ENCODE results near the gene CD244.

Gene CD244

DNA sequence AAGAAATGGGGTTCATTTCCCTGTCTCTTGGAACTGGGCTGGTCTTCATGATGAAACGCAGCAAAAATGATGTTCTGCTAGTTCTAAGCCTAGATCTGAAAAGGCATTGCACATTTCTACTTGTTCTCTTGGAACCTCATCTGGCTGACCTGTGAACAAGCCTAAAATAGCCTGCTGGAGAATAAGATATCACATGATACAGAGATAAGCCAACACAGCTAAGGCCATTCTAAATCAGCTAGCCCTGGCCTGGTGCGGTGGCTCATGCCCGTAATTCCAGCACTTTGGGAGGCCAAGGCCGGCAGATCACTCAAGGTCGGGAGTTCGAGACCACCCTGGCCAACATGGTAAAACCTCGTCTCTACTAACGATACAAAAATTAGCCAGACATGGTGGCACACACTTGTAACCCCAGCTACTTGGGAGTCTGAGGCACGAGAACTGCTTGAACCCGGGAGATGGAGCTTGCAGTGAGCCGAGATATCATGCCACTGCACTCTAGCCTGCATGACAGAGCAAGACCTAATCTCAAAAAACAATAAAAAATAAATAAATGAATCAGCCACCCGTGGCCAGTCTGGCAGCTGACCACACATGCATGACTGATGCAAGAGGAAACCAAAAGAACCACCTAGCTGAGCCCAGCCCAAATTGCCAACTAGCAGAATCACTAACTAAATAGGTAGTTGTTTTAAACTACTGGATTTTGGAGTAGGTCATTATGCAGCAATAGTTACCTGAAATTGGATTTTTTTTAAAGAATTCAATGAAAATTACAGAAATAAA is 18.0 kb downstream of the CD244 start:
- DNase-seq = no peak

DNA sequence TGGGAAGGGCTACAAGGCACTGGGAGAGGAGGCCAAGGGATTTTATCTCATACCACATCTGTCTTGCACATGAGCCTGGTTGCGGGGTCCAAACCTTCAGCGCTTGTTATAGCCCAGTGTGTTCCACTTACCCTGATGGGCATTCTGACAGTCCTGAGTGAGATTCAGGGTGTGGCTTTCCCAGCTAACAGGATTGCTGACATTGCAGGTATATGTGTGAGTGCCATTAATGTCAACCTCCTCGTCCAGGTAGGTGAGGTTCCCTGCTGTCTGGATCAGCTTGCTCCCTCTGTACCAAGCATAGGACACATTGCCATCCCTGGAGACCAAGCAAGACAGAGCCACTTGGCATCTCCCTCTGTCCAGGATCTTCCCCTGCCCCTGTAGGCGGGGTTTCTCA is 21.6 kb downstream of the CD244 start:
- no peak for DNase-seq

DNA sequence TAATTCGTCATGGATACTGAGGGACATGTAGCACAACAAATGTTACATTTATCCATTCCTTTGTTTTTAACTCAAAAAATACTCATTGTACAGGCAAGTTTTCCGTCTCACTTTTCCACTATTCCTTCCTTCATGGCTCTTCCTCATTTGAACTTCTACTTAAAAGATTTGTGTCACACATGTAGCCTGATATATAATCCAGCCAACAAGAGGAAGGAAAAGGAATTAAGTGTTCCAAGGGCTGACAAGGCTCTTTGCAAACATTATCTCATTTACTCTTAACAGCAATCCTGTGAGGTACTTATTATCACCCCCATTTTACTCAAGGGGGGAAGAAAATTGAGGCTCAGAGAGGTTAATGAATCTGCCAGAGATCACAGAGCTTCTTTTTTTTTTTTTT is 22.9 kb downstream of the CD244 start:
- no peak for DNase-seq

DNA sequence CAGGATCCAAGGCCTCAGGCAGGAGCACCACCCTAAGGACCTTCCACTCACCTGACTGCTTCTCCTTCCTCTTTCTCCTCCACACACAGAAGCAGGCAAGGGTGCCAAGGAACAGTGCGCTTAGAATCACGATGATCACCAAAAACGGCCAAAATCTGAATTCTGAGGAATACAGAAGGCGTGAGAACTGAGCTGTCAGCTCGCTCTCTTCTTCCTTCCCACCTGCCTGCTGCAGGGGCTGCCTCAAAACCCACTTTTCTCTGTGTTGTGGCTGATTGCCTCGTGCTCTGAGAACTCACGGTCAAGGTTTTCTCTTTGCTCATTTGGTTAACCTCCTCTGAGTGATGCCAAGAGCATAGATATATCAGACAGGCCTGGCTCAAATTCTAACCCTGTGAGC is 23.8 kb downstream of the CD244 start:
- DNase-seq = no peak

DNA sequence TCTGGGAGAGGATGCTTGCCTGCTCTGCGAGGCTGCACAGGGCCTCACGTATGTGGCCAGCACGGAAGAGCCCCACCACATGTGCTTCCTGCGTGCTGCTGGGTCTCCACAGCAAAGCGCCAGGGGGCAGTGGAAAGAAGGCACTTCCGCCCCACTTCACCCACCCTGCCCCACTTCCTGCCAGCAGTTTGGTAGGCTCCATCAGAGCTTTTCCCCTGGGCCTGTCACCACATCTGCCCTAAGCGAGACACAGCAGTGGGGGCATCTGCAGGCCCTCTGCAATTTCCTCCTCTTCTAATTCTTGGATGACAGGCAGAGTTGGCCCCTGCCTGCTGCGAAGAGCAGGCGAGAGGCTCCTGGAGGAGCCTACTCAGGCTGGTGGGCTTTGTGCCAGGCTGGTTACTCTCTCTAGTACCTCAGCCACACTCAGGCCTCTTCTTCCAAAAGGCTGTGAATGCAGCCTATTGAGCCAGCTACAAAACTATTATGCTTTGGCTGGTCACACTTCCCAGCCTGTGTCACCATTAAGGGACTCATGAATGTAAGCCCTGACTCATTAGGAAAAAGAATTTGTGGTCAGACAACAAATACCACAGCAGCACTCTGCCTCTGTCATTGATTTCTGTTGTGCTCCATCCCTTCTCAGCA is 25.0 kb downstream of the CD244 start:
- peak in 1 of 3 experiments; percentile 73 for DNase-seq

DNA sequence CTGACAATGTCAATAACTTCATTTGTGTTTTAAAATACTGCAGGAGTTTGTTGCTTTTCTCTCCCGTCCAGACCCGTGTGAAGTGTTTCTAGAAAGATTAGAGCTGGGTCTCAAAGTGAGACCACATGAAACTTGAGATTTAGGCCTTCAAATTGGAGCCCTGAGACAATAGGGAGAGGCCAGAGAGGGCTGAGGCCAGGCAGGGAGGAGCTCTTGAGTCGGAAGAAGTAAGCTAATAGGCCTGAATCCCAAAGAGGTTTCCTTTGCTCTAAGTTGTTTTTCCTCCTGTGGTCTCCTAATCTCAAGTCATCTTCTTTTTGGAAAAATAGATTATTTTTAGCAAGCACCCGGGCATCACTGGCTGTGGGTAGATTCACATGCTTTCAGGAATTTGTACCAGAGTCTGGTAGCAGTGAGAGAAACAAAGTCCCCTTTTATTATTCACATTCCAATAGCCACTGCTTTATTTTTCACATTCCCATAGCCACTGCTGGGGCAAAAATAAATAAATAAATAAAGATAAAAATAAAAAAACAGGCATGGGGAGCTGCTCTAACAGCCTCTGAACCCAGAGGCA is 25.6 kb downstream of the CD244 start:
- peak in 1 of 3 experiments; percentile 17 for DNase-seq

DNA sequence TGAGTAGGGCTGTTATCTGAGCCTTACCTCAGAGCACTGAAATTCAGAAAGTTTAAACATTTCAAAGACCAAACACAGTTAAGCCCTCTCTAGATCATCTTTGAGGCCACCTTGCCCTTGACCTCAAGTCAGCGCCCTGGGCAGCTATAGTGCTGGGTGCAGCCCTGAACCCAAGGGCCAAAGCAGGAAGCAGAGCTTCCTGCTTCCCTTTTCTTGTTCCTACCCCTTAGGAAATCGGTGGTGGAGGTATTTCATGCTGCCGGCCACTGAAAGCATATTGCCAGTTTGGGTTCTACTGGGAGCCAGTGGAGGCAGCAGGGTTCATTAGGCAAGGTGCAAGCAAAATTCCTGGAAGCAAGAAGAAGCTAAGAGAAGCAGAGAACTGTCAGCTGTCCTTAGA is 26.1 kb downstream of the CD244 start:
- DNase-seq = no peak

DNA sequence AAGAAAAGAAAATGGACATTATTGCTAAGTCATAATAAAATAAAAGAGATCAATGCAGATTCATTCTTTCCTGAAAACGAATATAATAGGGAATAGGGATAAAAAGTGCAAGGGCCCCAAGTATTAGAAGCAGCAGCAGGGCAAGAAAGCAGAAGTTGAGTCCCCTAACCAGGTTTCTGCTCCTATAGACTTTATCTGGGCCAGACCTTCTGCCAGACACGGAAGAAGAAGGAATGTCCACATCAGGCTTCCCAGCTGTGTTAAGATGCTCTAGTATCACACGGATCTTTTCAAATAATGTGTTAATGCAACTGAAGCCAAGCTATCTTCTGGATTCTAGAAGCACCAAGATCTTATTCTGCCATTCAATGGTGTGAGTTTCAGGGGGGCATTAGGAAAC is 26.9 kb downstream of the CD244 start:
- no peak for DNase-seq

DNA sequence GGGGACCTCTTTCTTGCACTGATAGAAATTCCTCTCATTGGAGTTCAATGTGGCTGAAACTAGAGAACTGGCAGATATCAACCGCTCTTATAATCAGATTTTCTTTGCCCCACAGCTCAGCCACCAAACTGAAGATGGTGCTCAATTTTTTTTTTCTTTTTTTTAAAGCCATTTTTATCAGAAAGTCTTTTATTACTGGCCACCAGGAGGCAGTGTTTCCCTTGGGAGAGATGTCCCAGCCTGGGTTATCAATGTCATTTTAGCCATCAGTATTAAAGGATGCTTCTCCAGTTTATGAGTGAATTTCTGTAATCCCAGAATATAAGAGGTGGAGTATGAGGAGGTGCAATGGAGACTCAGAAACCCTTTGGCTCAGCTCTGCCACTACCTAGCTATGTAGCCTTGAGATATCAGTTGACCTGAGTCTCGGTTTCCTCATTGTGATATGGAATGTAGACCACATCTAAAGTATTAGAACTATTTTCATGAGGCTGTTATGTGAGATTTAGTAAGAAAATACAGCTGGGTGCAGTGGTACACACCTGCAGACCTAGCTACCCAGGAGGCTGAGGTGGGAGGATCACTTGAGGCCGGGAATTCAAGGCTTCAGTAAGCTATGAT is 27.6 kb downstream of the CD244 start:
- DNase-seq = peak in 2 of 3 experiments; percentile 36 to 81

DNA sequence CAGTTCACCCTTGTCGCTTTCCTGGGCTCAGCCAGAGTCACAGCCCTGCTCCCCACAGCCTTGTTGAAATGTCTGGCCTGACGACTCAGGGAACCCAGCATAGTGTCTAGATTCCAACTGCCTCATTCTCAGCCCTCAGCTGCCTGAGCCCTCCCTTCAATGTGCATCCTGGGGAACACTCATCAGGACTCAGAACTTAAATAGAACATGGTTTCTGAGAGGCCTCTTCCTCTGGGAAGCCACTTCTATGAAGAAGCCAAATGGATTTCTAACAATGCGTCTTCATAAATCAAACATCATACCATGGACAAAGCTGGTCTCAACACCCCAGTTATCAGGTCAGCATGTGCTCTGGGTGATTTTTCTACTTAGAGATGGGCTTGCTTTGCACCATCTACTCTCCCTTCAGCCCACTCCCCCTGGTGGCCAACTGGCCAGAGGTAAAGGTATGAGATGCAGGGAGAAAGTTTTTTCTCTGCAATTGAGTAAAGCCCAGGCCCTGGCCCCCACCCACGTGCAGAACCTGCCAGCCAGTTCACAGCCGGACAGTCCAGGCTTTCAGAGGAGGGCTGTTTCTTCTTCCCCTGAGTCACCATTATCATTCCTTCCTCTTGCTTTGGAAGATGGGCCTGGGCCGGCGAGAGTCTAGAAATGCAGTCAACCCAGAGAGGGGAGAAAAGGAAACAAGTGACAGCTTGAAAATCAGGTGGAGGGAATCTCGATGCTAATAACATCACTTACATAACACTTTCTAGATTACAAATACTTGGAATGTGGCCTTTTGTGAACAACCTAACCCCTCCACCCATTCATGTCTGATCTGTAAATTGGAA is 32.1 kb downstream of the CD244 start:
- DNase-seq = peak; percentile 8 to 85 (median 44)

DNA sequence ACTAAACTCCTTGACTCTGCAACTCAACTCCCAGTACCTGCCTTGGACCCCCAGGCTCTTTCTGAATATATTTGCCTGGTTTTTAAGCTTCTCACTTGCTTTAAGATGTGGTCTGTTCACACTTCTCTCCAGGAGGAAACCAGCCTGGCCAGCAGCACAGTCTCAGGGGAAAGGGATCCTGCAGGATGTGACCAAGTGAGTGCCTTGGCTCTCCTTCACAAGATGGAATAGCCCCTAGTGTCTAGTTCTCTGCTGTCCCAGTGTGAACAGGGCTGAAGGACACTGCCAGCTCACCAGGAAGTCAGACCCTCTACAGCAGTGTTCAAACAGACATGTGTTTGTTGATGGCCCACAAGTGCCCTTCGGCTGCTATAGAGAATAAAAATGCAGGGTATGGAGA is 32.9 kb downstream of the CD244 start:
- DNase-seq = peak in 1 of 3 experiments; percentile 60

DNA sequence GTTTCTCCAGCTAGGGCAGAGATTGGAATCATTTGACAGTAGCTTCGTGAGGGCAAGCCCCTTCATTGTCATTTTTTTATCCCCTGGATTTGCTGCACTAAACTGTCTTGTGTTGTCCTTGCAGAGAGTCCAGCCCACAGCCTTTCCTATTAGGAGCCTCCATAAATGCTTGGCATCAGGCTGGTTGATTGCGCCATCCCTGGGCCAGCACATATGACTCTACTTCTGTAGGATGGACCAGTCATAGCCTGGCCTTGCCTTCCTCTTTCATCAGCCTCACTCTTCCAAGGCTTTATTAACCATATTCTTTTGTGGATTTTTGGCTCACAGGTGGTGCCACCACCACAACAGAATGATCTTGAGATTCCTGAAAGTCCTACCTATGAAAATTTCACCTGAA is 35.3 kb downstream of the CD244 start:
- DNase-seq = no peak

DNA sequence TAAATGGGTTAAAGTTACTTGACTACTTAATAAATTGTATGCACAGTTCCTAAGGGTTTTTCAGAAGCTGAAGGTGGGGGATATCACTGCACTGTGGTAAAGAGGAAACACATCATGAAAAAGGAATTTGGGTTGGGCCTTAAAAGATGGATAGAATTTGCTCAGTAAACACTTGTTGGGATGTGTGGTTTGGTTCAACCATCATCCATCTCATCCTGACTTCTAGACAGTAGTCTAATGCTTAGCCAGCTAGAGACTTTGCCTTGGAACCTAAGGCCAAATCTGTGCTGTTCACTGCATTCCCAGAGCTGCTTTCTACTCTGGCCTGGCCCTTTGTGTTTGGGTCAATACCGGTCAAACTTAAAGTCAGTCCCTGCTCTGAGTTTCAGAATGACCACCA is 36.1 kb downstream of the CD244 start:
- DNase-seq = no peak

DNA sequence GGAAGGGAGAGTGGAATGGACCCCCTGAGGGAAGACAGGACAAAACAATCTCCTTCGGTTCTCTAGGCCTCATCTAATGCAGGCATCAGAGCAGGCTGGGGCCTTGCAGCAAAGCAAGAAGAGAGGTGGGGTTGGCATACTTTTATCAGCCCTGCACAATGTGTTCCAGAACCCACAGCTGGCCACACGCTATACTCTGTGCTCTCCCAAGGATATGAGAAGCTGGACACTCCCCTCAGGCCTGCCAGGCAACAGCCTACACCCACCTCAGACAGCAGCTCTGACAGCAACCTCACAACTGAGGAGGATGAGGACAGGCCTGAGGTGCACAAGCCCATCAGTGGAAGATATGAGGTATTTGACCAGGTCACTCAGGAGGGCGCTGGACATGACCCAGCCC is 39.4 kb downstream of the CD244 start:
- no peak for DNase-seq

DNA sequence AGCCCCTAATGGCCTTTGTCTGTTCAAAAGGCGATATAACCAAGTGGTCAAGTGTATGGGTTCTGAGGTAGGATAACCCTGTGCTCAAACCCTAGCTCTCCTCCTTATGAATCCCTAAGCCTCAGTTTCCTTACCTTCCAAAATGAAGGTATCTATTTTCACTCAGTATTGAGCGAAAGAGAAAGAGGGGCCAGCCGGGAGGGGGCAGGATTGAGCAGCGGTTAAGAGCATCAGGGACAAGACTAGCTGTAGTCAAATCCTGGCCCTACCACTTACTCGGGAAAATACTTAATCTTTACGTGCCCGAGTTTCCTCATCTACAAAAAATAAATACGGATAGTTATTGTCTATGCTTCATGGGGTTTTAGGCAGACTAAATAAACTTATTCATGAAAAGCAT is 41.1 kb downstream of the CD244 start:
- peak in 1 of 3 experiments; percentile 4 for DNase-seq

DNA sequence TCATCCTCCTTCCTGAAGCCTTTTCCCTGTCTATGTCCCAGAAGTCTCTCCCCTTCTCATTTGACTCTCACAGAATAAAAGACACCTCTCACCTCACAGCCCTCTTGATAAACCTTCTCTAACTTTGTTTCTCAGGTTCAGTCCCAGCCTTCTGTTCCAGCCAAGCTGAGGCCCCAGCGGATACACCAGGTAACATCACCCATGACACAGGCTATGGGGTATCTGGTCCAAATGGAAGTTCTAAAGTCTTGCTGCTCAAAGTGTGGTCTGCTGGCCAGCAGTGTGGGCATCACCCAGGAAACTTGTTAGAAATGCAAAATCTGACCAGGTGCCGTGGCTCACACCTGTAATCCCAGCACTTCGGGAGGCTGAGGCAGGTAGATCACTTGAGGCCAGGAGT is 43.5 kb downstream of the CD244 start:
- DNase-seq = no peak

DNA sequence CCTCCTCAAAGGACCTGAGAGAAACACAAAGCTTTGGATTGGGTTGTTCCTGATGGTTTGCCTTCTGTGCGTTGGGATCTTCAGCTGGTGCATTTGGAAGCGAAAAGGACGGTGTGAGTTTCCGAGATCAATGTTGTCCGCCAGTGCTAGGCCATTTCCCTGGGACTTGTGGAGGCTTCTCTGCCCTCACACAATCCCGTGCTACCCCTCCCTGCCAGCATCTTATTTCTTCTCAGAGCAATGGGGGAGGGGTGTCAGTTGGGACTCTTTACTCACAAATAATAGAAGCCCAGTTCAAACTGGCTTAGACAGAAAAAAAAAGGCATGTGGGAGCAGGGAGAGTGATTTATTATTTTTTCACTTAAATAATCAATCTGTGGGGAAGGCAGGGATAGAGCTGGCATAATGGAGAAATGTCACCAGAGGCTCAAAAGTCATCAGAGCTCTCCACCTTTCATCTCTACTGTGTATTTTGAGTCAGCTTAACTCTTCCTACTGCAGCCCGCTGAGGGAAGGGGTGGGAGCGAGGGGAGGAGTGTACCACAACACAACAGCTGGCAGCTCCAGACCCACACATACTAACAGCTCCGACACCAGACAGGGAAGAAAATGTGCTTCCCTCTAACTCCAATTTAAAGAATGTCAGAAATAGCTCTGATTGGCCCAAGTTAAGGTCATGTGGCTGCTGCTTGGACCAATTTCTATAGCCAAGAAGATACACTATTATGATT is 44.3 kb downstream of the CD244 start:
- no peak for DNase-seq

DNA sequence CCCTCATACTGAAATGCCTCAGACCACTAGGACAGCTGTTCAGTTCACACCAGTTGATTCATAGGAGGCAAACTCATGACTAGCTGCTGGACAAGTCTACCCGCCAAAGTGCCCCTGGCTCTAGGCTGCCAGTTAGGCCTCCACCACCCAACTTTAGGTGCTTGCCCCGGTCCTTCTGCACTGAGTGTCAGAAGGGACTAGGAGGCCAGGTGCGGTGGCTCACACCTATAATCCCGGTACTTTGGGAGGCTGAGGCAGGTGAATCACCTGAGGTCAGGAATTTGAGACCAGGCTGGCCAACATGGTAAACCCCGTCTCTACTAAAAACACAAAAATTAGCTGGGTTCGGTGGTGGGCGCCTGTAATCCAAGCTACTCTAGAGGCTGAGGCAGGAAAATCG is 47.8 kb downstream of the CD244 start:
- DNase-seq = no peak

DNA sequence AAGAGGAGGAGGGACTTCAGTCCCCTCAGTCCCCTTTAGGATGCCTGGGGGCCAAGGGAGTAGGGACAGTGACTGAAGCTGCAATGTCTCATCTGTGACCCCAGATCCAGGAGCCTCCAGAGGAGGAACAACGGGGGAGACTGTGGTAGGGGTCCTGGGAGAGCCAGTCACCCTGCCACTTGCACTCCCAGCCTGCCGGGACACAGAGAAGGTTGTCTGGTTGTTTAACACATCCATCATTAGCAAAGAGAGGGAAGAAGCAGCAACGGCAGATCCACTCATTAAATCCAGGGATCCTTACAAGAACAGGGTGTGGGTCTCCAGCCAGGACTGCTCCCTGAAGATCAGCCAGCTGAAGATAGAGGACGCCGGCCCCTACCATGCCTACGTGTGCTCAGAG is 48.4 kb downstream of the CD244 start:
- DNase-seq = no peak

DNA sequence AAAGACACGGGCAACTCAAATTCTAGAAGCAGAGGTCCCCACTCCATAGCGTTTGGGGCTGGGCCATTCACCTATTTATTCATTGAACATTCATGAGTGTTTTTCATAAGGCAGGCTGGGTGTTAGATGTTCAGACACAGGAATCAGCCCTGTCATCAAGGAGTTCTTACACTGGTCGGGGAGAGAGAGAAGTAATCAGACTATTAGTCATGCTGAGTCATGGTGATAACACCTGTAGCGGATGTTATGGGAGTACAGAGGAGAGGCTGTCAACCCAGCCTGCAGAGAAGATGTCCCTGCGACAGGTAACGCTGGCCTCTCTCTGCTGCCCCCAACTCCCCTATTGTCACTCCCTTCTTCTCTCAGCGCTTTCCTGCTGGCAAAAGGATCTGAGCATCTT is 49.5 kb downstream of the CD244 start:
- DNase-seq = no peak

DNA sequence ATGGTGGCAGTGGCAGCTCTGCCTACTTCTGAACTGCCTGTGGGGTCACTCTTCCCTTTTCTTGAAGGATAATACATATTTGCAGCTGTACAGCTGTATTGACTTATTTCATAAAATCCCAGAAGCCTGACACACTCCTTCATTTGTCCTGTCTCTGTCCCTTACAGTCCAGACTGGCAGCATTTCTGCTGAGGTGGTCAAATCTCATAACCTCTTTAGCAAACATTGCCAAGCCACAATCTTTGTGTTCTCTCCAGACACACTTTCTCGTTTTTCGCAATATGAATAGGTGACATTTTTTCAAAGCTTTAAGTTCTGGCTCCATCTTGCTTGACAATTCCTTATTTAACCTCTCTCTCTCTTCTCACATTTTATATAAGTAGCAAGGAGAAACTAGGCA is 51.5 kb downstream of the CD244 start:
- no peak for DNase-seq

DNA sequence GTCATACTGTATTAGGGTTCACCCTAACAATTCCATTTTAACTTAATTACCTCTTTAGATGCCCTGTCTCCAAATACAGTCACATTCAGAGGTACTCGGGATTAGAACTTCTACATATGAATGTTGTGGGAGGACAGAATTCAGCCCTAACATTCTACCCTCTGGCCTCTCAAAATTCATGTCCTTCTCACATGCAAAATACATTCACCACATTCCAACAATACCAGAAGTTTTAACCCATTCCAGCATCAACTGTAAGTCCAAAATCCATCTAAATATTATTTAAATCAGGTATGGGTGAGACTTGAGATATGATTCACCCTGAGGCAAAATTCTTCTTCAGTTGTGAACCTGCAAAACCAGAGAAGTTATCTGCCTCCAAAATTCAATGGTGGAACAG is 52.2 kb downstream of the CD244 start:
- DNase-seq = no peak
